GM18867 (cell line): ENCODE results near the gene P2RY2.
"Not testable (repeated sequence)": the region's sequence is repeated elsewhere in the genome, so short reads cannot be mapped to it uniquely, and the experiment has no call there.

Experiments used
- ATAC-seq: cut with Tn5 transposase; IDR thresholded peaks from one replicate; pipeline ENCODE4 v1.9.1; 2021; ENCODE audit warnings: mild to moderate bottlenecking, moderate library complexity; ENCODE audit not compliant: unreplicated experiment

P2RY2 gene

GRCh38 chr11:73265278-73265810 lies 47.3 kb downstream of the P2RY2 start:
- no peak for ATAC-seq

DNA sequence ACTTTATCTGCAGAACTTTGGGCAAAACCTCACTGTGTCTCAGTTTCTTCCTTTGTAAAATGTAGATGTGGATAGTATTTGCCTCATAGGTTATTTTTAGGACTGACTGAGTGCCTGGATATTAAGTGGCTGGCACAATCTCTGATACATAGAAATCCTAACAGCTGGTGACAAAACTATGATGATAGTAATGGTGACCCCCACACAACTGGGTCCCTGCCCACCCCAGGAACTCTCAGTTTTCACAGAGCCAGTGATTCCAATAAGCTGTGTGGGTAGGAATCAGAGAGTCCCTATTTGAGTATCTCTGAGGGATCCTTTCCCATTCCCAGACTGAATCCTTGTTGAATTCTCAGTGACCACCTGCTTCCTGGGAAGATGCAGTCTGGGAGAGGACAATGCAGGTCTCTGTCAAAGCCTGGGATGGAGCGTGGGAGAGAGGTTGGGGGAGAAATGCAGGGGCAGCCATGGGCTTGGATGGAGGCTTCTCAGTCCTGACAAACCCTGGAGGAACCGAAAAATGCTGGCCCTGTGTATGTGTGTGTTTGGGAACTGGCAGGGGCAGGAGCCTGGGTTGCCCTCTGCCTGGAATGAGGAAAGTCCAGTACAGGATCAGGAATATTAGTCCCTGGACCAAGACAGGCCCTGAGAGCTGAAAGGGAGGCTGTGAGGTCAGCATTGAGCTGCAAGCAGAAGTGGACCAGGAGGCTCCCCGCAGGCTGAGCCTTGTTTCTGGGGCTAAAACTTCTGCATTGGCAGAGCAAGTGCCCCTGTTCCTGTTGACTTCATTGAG lies 48.0 kb downstream of the P2RY2 start:
- ATAC-seq, result no peak

- ATAC-seq, result no peak
Observed at GRCh38 chr11:73266646-73267020, 48.6 kb downstream of the P2RY2 start.

DNA sequence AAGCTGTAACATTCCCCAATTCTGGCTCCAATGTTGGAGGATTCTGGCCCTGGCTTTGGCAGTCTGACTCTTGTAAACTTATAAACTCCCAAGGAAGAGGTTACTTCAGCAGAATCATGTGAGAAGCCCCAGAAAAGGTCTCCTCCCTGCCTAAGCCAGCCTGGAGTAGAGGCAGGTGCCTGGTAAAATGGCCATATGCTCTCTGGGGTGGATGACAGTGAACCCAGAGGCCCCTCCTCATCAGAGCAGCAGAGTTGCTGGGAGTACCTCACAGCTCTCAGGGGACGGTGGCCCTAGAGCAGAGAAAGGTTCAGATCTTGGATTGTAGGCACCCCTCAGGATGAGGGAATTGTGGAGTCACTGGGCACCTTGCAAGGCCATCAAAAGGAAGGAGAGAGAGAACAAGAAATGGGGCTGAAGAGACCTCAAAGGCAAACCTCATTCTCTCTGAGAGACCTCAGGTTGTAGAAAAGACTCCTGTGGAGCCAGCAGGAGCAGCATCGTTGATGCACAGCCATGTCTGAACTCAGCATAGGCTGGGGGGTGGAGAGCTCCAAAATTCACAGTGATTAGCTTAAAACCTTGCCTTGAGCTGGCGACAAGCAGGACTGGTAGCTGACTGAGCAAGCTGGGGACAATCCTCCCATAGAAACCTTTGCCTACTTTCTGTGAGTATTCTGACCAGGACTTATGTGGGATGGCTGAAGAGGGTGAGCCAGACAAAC lies 49.2 kb downstream of the P2RY2 start:
- no peak for ATAC-seq

DNA sequence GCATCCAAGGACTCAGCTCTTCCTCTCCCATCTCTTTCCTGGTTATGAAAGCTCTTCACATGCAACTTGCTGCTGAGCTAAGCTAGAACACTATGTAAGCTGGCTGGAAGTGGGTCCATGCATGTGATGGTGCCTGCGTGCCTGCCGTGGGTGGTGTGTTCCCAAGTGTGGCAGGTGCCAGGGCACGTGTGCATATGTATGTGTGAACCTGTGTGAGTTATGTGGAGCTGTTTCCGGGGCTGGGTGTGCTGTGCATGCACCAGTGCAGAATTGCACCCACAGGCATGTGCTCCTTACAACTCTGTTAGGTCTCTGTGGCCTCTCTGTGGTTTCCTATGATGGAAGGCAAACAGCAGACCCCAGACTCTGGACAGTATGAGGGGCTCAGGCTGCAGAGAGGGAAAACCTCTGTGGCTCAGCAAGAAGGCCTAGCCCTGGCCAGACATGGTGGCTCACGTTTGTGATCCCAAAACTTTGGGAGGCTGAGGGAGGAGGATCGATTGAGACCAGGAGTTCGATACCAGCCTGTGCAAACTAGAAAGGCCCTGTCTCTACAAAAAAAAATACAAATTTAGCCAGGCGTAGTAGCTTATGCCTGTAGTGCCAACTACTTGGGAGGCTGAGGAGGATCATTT lies 49.9 kb downstream of the P2RY2 start:
- no peak for ATAC-seq

GRCh38 chr11:73268671-73269271 lies 50.7 kb downstream of the P2RY2 start:
- ATAC-seq, result no peak

DNA sequence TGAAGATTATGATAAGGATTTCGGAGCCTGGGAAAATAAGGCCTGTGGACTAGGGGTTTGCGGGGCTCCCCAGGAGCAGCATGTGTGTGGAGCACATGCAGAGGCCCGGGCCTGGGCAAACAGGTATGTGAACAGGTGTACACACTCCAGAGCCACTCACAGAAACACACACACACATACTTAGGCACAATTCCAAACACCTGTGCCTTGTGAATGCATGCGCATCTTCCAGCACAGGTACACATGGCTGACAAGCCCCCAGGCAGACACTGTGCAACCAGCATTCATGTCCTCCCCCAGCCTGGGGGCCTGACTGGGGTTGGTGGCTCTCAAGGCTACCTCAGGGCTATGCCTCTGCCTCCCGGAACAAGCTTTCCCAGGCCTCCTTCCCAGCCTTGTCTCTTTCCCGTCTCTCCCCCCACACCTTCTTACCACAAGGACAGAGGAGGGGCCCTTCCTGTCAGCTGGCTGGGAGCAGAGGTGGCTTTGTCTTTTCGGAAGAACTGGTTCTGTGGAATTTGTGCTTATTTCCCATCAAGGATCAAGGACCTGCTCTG lies 51.5 kb downstream of the P2RY2 start:
- no peak for ATAC-seq

GRCh38 chr11:73270016-73270854 lies 52.2 kb downstream of the P2RY2 start:
- no peak for ATAC-seq

DNA sequence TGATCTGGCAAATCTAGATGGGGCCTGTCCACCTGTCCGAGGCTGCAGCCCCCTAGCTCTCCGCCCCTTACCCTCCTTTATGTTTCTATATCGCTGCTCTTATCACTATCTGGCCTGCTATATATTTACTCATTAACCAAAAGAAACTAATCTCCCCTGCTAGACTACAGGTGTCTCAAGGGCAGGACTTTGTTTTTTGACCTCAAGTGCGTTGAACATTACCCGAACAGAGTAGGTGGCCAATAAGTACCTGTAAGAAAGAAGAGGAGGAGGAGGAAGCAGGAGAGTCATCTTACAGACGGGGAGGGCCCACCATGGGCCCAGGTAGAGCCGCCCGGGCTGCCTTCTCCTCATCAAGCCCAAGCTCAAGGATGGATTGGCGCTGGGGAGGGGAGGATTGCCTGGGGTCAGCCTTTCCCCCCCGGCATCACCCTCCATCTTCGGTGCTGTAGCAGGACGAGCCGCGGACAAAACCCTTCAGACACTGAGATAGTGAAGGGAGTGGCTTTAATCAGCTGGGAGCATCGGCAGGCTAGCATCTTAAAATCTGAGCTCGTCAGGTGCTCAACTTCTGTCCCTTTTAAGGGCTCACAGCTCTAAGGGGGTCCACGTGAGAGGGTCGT lies 52.9 kb downstream of the P2RY2 start:
- no peak for ATAC-seq

DNA sequence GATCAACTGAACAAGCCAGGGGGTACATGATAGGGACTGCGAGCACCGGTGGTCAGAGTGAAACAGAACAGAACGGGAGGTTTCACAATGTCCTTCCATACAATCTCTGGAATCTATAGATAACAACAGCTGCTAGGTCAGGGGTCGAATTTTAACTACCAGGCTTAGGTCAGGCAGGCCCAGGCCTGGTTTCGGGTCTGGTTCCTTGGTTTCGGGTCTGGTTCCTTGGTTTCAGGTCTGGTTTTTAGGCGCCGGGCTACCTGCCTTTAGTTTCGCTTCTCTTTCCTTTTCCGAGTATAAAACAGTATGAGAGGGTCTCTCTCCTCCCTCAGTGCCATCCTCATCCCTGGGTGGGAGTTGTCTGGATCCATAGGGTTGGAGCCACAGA lies 53.4 kb downstream of the P2RY2 start:
- ATAC-seq, result not testable (repeated sequence)

- ATAC-seq, result no peak
Observed at GRCh38 chr11:73271936-73272679, 54.0 kb downstream of the P2RY2 start, which contains the start of gene P2RY6. P2RY6 (plus strand) TSS chr11:73272338; CDS start chr11:73296519, 24,181 bp downstream.

- no peak for ATAC-seq
Observed at GRCh38 chr11:73272680-73273038, 54.6 kb downstream of the P2RY2 start.

DNA sequence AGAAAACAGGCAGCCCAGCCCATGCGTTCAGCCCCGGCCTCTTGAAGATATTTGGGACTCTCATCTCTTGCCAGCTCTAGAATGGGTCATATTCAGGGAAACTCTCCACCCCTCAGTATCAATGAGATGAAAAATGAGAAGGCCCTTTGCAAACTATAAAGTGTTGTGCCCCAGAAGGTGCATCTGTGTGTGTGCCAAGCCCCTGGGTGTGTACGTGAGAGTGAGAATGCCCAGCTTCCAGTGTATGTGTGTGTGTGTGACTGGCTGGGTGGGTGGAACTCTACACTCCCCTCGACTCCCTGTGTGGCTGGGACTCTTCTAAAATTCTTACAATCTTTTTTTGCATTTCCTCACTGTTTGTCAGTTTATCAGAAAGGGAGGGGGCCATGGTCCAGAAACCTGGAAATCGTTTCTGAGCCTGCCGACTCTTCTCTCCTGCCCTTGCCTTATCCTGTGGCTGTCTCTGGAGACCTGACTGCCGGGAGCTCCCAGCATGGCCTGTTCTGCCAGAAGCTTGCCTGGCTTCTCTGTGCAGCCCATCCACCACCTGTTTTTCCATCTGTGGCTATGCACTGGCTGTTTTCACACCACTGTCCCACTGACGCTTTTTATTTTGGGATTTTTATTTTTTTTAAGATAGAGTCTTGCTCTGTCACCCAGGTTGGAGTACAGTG lies 55.3 kb downstream of the P2RY2 start:
- no peak for ATAC-seq

DNA sequence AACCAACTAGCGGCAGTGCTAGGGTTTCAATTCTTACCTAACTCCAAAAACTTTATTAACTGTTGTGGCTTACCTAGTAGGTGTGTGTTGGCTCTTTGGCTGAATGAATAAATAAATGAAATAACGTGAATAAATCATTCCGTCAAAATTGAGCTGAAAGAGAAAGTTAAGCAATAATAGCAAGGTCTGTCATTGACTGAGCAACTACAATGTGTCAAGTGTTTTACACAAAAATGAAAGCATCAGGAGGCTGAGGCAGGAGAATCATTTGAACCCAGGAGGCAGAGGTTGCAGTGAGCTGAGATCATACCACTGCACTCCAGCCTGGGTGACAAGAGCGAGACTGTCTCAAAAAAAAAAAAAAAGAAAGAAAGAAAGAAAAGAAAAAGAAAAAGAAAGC lies 56.1 kb downstream of the P2RY2 start:
- not testable (repeated sequence) for ATAC-seq

- no peak for ATAC-seq
Observed at GRCh38 chr11:73274722-73275380, 56.8 kb downstream of the P2RY2 start.

DNA sequence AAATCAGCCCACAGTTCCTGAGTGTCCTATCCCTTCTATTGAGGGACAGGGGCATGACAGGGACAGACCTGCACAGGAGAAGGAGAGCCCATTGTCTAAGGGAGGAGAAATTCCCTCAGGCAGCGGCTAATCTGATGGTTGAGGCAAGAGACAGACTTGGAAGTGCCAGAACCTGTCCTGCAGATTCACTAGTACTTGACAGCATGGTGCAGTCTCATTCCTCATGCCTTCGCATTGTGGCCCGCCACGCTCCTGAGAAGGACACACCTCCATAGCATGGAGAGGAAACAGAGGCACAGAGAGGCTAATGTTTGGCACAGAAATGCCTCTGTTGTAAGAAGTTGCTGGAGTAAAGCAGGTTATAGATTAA lies 57.3 kb downstream of the P2RY2 start:
- ATAC-seq, result no peak

GRCh38 chr11:73277467-73277866 lies 59.4 kb downstream of the P2RY2 start:
- ATAC-seq, result no peak

GRCh38 chr11:73280626-73281025 lies 62.5 kb downstream of the P2RY2 start:
- ATAC-seq, result no peak
